Neutrophil (primary cell): ENCODE data around the gene ZSCAN10.

Experiments
- H3K27ac ChIP-seq: fragments of 200-600 bp; sonication (generic); 2 replicates; pipeline ENCODE4 v1.5.1; 2016; ENCODE audit warnings: mild to moderate bottlenecking, moderate library complexity
- H3K27me3 ChIP-seq: fragments of 200-600 bp; sonication (generic); 2 replicates; pipeline ENCODE4 v1.6.0; 2016; ENCODE audit warnings: mild to moderate bottlenecking
- H3K36me3 ChIP-seq: fragments of 200-600 bp; sonication (generic); 2 replicates; pipeline ENCODE4 v1.5.1; 2017
- H3K4me1 ChIP-seq, 2 experiments: fragments of 200-600 bp in 1 of 2; sonication (generic) in 1 of 2; 1 replicate in 1 of 2; 2 replicates in 1 of 2; pipeline versions ENCODE4 v1.5.1 to v1.6.1; 2013 to 2016; ENCODE audit warnings: low read depth in 1 of 2, low read length in 1 of 2, mild to moderate bottlenecking in 1 of 2, moderate library complexity in 1 of 2; ENCODE audit not compliant: control insufficient read depth in 1 of 2, insufficient read depth in 1 of 2
- H3K4me3 ChIP-seq, 2 experiments: fragments of 200-600 bp in 1 of 2; sonication (generic) in 1 of 2; 1 replicate in 1 of 2; 2 replicates in 1 of 2; pipeline ENCODE4 v1.5.1; 2013 to 2016; ENCODE audit warnings: low read depth in 1 of 2, low read length in 1 of 2, mild to moderate bottlenecking in 1 of 2, moderate library complexity in 1 of 2
- H3K9me3 ChIP-seq: fragments of 200-600 bp; sonication (generic); 2 replicates; pipeline ENCODE4 v1.5.1; 2016
- TF ChIP-seq, protein P1 (sequence below): fragments of 200-600 bp; sonication (generic); IDR thresholded peaks from 2 replicates; pipeline ENCODE4 v1.5.1; 2016; ENCODE audit warnings: antibody characterized with exemption

The ZSCAN10 gene

DNA sequence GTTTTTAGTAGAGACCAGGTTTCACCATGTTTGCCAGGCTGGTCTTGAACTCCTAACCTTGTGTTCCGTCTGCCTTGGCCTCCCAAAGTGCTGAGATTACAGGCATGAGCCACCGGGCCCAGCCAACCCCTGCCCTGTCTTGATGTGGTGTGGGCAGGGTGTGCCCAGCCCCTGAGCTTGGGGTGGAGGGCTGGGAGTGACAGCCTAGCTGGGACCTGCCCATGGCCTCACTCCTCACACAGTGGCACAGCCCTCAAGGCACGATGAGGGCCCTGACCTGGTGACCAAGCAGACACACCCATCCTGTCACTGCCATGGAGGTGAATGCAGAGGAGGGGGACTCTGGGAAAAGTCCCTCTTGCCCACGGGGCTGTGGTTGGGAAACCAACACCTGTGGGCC, 30.6 kb downstream of the ZSCAN10 start:
- TF ChIP-seq, protein P1, sequence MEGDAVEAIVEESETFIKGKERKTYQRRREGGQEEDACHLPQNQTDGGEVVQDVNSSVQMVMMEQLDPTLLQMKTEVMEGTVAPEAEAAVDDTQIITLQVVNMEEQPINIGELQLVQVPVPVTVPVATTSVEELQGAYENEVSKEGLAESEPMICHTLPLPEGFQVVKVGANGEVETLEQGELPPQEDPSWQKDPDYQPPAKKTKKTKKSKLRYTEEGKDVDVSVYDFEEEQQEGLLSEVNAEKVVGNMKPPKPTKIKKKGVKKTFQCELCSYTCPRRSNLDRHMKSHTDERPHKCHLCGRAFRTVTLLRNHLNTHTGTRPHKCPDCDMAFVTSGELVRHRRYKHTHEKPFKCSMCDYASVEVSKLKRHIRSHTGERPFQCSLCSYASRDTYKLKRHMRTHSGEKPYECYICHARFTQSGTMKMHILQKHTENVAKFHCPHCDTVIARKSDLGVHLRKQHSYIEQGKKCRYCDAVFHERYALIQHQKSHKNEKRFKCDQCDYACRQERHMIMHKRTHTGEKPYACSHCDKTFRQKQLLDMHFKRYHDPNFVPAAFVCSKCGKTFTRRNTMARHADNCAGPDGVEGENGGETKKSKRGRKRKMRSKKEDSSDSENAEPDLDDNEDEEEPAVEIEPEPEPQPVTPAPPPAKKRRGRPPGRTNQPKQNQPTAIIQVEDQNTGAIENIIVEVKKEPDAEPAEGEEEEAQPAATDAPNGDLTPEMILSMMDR = no peak
- no peak overlapping the region for H3K4me3 ChIP-seq
- no peak overlapping the region for H3K27ac ChIP-seq
- H3K27me3 ChIP-seq = no peaks in the 10 kb centered on the region
- no peaks in the 10 kb centered on the region for H3K9me3 ChIP-seq
- H3K4me1 ChIP-seq = peaks cover 42 to 43% of the 10 kb centered on the region in 2 experiments
- H3K36me3 ChIP-seq = no peaks in the 10 kb centered on the region

- Histone ChIP-seq H3K36me3 (no peaks in the 10 kb centered on the region), H3K4me3 (no peak overlapping the region), H3K9me3 (no peaks in the 10 kb centered on the region), H3K4me1 (peaks cover 41 to 45% of the 10 kb centered on the region in 2 experiments), H3K27ac (no peak overlapping the region), H3K27me3 (no peaks in the 10 kb centered on the region)
- TF ChIP-seq, protein P1 = no peak
Observed at GRCh38 chr16:3066440-3066748, 32.7 kb downstream of the ZSCAN10 start.

DNA sequence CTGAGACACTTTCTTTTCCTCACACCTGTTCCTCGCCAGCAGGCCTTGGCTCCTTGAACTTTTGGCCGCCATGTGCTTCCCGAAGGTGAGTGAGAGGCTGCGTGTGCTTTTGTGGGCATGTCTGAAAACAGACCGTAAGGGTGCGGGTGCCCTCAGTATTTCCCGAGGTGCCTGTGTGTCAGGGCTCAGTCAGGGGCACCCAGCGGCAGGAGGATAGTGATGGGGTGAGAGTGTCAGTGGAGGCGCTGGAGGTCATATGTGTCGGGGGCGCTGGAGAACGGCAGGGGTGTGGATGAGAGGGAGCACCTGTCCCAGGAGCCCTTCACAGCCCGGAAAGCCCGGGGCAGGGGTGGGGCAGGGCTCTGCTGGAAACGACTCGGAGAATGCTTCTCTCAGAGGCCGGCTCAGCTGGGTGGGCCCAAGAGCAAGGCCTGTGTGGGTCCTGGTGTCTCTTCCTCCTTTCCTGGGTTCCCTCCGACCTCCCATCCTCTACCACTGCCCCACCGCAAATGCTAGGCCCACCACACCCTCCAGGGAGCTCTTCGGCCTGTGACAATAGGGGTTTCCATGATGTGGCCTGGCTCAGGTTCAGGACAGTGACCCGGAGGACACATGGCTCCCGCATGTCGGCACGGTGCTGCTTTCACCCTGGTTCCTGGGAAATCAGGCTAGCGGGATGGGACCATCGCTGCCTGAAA, 33.2 kb downstream of the ZSCAN10 start:
- Histone ChIP-seq H3K36me3 (peaks cover under 1% of the 10 kb centered on the region), H3K27me3 (no peaks in the 10 kb centered on the region), H3K9me3 (no peaks in the 10 kb centered on the region), H3K4me1 (peaks cover 40 to 45% of the 10 kb centered on the region in 2 experiments), H3K4me3 (no peak overlapping the region), H3K27ac (no peak overlapping the region)
- TF ChIP-seq, protein P1 = no peak

- H3K36me3 ChIP-seq = peaks cover 7% of the 10 kb centered on the region
- TF ChIP-seq, protein P1 = no peak
- no peaks in the 10 kb centered on the region for H3K27me3 ChIP-seq
- H3K9me3 ChIP-seq = no peaks in the 10 kb centered on the region
- H3K4me3 ChIP-seq = no peak within 1 kb of the TSS
- peaks cover 40 to 45% of the 10 kb centered on the region in 2 experiments for H3K4me1 ChIP-seq
- no peak within 1 kb of the TSS for H3K27ac ChIP-seq
Observed at GRCh38 chr16:3065069-3065741, 33.9 kb downstream of the ZSCAN10 start, which contains the start of gene IL32. TSS of gene IL32 (plus strand) at chr16:3065640. CDS start at chr16:3065812, 172 bp downstream.

- Histone ChIP-seq H3K27ac (no peak overlapping the region), H3K4me3 (no peak overlapping the region), H3K9me3 (no peaks in the 10 kb centered on the region), H3K36me3 (peaks cover 21% of the 10 kb centered on the region), H3K4me1 (peaks cover 40 to 49% of the 10 kb centered on the region in 2 experiments), H3K27me3 (no peaks in the 10 kb centered on the region)
- TF ChIP-seq, protein P1 = no peak
Observed at GRCh38 chr16:3063625-3064386, 35.3 kb downstream of the ZSCAN10 start.
